WI38 (cell line): ENCODE measurements around the gene P3H2.

Experiments used
- H3K4me3 ChIP-seq: 2 replicates; pipeline ENCODE4 v1.5.1; 2011; ENCODE audit warnings: low read depth, mild to moderate bottlenecking, control low read depth, low read length
- TF ChIP-seq, protein P1 (sequence below): IDR thresholded peaks from 2 replicates; pipeline ENCODE4 v1.5.1; 2012; ENCODE audit warnings: low read depth, mild to moderate bottlenecking, control low read depth, low read length

Gene P3H2

DNA sequence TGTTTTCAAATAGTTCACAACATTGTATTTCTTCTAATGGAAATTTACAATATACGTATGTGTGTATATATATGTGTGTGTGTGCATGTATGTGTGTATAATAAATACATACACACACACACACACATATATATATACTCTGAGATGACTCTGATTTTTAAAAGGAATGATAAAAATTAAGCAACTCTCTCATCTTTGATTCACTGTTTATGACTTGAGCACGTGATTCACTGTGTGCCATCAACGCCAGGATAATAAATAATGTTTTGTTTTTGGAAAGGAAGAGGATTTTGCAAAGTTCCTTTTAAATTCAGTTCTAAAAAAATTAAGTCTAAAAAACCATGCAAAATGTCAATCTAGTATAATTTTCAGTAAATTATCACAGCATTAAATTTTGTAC lies 132.4 kb downstream of the P3H2 start:
- TF ChIP-seq, protein P1, sequence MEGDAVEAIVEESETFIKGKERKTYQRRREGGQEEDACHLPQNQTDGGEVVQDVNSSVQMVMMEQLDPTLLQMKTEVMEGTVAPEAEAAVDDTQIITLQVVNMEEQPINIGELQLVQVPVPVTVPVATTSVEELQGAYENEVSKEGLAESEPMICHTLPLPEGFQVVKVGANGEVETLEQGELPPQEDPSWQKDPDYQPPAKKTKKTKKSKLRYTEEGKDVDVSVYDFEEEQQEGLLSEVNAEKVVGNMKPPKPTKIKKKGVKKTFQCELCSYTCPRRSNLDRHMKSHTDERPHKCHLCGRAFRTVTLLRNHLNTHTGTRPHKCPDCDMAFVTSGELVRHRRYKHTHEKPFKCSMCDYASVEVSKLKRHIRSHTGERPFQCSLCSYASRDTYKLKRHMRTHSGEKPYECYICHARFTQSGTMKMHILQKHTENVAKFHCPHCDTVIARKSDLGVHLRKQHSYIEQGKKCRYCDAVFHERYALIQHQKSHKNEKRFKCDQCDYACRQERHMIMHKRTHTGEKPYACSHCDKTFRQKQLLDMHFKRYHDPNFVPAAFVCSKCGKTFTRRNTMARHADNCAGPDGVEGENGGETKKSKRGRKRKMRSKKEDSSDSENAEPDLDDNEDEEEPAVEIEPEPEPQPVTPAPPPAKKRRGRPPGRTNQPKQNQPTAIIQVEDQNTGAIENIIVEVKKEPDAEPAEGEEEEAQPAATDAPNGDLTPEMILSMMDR = no peak
- H3K4me3 ChIP-seq = no peak overlapping the region

DNA sequence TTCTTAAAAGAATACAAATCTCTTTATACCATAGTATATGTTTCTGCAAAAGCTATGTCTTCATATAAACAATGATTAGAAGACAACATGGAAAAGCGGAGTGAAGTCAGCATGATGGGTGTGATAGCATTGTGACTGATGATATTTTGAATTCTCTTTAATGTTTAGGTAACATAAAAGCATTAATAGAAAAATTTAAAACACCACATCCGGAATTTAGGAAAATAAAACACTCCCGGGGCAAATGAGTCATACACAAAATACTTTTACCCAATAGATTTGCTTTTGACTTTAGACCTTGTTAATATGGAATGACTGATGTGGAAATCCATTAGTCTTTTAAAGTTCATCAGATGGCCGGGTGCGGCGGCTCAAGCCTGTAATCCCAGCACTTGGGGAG lies 134.7 kb downstream of the P3H2 start:
- TF ChIP-seq, protein P1 = no peak
- no peak overlapping the region for H3K4me3 ChIP-seq

- no peak overlapping the region for H3K4me3 ChIP-seq
- TF ChIP-seq, protein P1 = no peak
Measured at GRCh38 chr3:189983612-189984011, 137.1 kb downstream of the P3H2 start.

DNA sequence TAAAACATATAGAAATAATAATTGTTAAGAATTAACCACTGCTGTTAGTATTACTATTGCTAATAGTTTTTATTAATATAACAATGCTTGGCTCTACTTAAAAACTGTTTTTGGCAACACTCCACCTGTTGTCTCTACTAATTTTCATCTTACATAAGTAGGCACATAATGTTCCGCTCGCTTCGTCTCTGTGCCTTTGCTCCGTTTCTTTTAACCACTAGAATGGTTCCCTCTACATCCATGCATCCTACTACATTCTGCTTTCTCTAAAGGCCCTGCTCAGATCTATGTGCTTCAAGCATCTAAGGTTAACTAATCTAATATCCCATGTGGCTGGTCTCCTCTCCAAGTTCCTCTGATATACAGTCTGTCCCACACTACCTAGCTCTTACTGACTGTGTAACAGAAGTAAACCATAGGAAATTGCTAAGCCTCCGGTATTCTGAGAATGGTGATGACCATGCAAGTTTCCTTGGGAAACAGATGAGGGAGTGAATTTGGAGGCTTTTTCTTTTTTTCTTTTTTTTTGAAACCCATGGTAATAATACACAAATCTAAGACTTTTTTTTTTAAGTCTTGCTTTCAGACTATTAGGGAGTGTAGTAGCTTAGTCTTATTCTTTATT lies 138.3 kb downstream of the P3H2 start:
- TF ChIP-seq, protein P1 = no peak
- H3K4me3 ChIP-seq = no peak overlapping the region

DNA sequence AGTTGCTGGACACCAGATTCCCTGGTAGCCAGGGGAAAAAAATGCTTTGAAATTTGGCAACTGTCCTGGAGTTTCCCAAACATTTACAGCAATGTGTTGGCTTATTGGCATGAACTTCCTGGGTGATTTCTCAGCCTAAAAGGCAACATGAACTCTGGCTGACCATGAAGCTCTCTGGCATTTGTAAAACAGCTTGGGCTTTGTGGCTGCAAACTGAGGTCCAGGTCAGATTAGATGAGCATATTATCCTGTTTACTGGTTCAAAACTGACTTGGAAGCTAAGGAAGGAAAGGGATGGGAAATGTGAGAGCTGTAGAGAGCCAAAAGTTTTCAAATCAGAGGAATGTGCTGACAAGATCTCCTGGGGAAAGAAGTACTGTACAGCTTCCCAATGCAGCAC lies 139.0 kb downstream of the P3H2 start:
- no peak overlapping the region for H3K4me3 ChIP-seq
- TF ChIP-seq, protein P1 = no peak

- no peak overlapping the region for H3K4me3 ChIP-seq
- TF ChIP-seq, protein P1 = no peak
Measured at GRCh38 chr3:189978753-189979152, 141.9 kb downstream of the P3H2 start.

GRCh38 chr3:189977174-189977573 lies 143.5 kb downstream of the P3H2 start:
- TF ChIP-seq, protein P1 = no peak
- no peak overlapping the region for H3K4me3 ChIP-seq
